GM19452 (cell line): Measurements from ENCODE around the gene GSC.
"Not testable (repeated sequence)": the region's sequence is repeated elsewhere in the genome, so short reads cannot be mapped to it uniquely, and the experiment has no call there.

Experiments
- ATAC-seq: cut with Tn5 transposase; IDR thresholded peaks from one replicate; pipeline ENCODE4 v1.9.1; 2021; ENCODE audit not compliant: unreplicated experiment

The GSC gene

DNA sequence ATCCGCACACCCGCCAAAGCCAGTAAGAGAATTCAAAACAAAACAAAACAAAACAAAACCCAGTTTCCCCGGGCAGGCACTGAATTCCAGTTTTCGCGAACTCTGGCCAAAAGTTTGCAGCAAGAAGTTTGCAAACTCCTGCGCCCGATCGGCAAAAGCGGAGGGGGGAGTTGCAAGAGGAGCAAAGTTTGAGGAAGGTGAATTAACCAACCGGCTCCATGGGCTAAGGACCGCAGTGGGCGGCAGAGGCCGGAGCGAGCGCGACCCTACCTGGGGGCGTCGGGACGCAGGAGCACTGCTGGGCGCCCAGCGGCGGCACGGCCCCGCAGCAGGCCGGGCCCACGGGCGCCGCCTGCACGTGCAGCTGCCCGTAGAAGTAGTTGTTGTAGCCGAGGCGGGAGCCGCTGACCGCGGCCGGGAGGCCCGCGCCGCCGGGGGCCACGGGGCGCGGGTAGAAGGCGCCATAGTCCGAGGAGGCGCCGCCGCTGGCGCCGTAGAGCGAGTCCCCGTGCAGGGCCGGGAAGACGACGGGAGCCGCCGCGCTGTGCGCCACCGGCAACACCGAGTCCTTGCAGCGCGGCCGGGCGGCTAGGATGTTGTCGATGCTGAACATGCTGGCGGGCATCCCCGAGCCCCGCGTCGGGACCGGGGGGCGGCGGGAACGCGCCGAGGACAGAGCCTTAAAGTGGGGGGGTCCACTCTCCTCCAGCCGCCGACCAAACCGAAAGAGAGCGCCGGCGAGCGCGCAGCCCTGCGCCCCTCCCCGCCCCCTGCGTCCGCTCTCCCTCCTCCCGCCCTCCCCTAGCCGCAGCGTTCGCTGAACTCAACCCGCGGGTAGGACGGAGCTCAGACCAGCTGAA, at the start of gene GSC:
TSS of gene GSC (minus strand) at position 723 of the 860 bp plus-strand sequence. CDS start at position 625, 98 bp downstream.
- no peak for ATAC-seq

DNA sequence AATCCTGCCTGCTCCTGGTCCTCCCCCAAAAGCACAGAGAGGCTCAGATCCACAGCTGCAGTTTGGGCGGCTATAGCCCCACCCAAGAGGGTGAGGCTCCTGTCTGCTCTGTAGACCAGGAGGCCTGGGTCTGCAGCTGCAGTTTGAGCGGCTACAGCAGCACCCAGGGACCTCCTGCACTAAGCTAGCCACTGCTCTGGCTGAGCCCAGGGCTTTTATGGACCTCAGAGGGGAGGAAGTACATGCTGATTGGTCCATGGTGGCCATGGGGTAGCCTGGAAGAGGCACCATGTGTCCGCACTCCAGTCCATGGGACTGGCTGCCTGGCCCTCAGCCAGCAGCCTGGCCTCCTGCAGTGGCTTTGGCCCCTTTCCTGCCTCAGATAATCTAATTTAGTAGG, 49.6 kb upstream of the GSC start:
- no peak for ATAC-seq

GRCh38 chr14:94816113-94816512, 46.2 kb upstream of the GSC start:
- no peak for ATAC-seq

DNA sequence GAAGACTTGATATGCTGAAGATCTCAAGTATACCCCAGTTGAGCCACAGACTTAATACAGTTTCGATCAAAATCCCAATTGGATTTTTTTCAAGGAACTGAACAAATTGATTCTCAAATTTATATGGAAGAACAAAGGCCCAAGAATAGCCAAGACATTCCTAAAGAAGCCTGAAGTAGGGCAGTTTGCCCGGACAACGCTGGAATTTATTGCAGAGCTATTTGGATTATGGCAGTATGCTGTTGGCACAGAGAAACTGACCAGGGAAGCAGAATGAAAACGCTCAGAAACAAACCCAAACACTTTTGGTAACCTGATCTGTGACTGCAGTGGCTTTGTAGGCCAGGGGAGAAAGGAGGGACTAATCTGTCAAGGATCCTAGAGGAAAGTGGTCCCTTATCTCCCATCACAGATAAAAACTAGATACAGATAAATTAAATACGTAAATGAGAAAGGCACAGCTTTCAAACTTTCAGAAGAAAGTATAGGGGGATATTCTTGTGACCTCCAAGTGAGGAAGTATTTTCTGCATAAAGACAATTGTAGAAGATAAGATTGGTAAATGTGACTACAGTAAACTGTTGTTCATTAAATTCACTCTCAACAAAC, 35.9 kb upstream of the GSC start:
- no peak for ATAC-seq

DNA sequence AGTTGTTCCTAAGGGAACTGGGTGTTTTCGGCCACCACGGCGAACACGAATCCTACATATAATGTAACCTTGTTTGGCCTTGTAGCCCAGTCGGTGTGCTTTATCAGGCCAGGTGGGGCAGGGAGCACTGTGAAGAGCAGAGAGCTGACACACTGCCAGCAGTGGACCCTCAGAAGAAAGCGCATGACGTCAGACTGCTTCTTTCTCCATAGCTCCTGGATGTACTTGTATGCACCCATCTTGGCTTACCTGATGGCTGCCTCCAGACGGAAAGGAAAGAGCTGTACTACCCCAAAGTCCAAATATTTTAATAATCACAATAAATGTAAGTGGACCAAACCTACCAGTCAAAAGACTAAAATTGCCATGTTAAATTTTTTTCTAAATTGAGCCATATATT, 31.3 kb upstream of the GSC start:
- ATAC-seq = no peak

GRCh38 chr14:94800764-94801163, 30.9 kb upstream of the GSC start:
- ATAC-seq = not testable (repeated sequence)

GRCh38 chr14:94797887-94798286, 28.0 kb upstream of the GSC start:
- no peak for ATAC-seq

GRCh38 chr14:94796278-94796677, 26.4 kb upstream of the GSC start:
- no peak for ATAC-seq

DNA sequence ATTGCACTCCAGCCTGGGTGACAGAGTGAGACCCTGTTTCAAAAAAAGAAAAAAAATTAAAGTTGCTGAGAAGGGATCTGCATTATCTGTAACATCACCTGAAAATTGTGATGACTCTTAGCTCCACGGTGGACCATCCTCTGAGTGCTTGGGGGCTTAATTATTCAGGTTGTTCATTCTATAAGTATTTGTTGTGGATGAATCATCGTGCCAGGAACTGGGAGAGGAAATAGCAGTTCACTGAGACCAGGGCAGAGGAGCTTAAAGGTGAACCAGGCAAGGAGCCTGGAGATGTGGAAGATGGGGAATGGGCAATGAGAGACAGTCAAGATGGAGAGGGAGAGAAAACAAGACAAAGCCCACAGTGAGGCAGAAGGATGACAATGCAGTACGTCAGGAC, 25.5 kb upstream of the GSC start:
- ATAC-seq = no peak

DNA sequence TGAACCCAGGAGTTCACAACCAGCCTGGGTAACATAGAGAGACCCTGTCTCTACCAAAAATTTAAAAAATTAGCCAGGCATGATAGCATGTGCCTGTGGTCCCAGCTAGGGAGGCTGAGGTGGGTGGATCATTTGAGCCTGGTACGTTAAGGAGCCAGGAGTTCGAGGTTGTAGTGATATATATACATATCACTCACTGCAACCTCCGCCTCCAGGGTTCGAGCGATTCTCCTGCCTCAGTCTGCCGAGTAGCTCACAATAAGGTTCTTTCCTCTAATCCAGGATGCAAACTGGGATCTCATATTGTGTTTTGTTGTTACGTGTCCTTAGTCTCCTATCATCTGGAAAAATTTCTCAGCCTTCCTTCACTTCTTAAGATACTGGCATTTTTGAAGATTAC, 24.0 kb upstream of the GSC start:
- no peak for ATAC-seq

GRCh38 chr14:94787655-94788054, 17.7 kb upstream of the GSC start:
- ATAC-seq = no peak

- ATAC-seq = no peak
These were observed 17.2 kb upstream of the GSC start for GRCh38 chr14:94787092-94787491.

DNA sequence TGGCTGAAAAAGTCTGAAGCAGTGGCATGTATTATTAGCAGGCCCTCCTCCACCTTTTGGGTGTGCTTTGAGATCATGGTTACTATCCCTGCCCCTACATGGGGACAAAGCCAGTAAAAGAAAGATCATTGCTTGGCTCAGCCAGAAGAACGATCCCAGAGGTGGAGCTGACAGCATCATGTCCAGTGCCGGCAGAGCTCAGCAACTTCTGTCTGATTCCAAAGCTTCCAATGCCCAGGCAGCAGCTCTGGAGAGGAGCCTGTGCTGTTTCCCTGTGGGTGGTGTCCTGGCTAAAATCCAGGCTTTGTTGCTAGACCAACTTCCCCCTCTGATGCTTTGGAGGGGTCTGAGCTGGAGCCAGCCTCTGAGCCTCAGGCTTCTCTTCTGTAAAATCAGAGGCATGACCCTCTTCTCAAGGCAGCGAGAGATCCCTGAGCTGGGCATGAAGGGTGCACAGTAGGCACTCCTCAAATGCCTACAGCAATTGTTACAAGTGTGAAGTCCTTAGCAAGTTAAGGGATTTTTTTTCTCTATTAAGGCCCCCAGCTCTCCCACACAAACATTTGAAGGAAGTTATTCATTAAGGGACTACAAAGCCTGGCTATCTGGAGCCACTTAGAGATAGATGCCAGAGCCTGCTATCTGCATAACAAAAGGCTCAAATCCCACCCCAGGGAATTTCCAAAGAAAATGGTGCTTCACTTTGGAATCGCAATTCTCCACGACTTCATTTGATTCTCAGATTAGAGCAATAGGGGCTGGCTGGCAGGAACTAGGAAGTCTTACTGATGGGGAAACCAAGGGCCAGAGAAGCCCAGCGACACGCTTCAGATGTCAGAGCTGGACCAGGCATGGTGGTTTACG, 10.9 kb upstream of the GSC start:
- ATAC-seq = no peak

DNA sequence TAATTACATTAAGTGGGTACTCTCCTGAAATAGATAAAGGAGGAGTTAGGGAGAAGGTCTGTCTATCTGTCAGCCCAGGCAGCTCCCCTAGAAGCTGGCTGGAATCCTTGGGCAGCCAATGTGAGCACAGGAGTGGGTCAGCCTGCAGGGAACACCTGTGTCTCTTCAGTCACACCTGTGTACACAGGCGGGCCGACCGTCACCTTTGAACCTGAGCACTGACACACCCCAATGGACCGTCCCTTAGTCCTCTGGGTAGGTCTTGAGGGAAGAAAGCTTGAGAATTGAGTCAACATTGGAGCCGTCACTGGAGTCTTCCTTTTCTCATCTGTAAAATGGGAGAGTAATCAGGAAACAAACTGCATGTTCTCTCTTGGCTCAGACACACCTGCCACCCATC, 9.8 kb upstream of the GSC start:
- no peak for ATAC-seq

DNA sequence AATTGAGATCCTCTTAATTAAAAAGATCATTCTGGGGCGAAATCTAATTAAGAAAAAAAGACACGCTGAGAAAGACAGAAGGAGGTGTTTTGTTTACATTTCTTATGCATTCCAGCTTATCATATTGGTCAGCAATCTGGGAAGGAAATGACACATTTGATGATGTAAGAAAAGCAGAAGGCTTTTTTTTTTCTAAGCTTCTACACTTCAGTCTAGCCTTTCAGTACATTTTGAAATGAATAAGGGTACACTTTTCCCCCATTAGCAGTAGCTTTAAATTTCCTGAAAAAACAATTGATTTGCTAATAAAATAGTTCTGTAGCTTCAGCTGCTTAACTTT, 5.9 kb upstream of the GSC start:
- no peak for ATAC-seq

- no peak for ATAC-seq
These were observed 5.4 kb upstream of the GSC start for GRCh38 chr14:94775091-94775870.

DNA sequence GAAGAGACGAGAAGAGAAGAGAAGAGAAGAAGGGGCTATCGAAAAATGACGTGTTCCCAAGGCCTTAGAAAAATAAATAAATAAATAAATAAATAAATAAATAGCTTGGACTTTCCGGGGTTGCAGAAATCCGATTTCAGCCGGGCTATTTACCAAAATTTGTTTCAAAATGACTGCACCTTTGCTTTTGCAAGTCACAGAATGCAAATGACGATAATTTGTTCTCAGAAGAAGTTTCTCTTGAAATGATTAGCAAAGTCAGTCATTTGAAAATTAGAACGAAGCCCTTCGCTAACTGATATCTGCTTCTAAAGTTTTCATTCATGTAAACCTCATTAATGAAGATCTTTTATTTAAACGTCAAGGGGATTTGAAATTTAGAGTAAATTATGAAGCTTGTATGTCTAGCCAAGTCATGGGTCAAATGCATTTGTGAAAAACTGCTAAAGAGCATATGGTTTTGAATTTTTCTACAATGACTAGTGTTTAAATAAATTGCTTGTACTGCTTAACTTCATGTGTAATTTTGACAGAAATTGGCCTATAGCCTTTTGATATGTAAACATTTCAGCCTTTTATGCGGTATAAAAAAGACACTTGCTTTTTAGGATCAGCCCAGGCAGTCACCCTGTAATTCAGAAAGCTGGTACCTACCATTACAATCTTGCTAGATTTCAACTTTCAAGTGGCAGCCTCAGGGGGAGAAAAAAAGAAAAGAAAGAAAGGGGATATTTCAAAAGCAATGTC, 4.6 kb upstream of the GSC start:
- ATAC-seq = no peak

- no peak for ATAC-seq
These were observed 3.9 kb upstream of the GSC start for GRCh38 chr14:94773655-94774343.

DNA sequence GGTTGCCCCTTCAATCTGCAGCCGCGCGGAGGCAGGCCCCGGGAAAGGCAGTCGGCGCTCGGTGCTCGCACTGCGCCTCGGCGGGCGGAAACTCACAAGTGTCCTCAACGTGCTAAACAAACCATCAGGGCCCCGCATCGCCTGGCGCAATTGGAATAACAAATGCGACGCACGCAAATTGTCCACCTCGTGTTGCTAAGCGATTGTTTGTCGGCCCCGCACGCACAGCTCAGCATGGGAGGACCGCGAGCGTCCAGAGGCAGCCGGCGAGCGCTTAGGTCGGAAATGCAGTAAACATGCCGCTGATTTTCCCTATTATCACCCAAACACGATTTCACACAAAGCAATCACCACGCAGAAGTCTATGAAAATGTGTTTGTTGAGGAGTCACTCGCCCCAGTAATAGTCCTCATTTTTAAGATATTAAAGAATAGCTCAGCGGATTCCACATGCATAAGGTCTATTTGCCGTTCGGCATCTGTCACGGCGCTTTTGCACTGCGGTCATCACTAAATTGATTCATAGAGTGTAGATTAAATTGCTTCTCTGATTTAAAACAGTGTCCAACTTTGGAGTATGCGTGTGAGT, 3.2 kb upstream of the GSC start:
- ATAC-seq = no peak
